Measurements from ENCODE around the gene PGP. TPM values are rescaled to one million over a fixed set of nuclear protein-coding genes. Genes with fewer than 3 reads are reported as not detected.

The PGP gene
- total RNA-seq, 1 donor from 2014 or later: 15.0 TPM

DNA sequence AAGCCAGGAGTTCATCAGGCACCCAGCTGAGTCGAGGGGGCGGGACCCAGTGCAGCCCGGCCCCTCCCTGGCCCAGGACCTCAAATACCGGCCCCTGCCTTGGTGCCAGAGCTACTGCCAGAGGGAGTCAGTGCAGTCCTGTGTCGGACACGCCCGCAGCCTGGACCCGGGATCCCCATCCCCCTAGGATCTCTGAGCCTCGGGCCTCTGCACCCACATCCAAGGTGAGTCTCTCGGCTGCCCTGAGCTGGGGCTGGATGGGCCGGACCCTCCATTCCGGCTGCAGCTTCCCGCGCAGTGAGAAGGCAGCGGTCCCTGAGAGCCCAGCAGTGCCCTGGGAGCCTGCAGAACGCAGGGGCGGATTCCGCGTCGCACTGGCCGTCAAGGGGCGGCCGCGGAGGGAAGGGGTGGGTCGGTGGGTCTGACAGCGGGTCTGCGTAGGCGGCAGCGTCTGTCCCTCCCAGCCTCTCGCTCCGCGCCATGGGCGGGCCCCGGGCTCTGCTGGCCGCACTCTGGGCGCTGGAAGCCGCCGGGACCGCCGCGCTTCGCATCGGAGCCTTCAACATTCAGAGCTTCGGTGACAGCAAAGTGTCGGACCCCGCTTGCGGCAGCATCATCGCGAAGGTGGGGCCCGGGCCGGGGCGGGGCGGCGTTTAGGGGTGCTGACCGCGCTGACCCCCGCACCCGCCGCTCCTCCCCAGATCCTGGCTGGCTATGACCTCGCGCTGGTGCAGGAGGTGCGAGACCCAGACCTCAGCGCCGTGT is 21.9 kb upstream of the PGP start, which contains the start of gene DNASE1L2:
Gene DNASE1L2, plus strand, starts transcription at position 108 of the 765 bp plus-strand sequence. Its CDS starts 373 bp downstream, at position 481.
- H3K27ac ChIP-seq: no peak within 1 kb of the TSS
- H3K27me3 ChIP-seq: peaks cover 24% of the 10 kb centered on the region
- TF ChIP-seq, protein P1, sequence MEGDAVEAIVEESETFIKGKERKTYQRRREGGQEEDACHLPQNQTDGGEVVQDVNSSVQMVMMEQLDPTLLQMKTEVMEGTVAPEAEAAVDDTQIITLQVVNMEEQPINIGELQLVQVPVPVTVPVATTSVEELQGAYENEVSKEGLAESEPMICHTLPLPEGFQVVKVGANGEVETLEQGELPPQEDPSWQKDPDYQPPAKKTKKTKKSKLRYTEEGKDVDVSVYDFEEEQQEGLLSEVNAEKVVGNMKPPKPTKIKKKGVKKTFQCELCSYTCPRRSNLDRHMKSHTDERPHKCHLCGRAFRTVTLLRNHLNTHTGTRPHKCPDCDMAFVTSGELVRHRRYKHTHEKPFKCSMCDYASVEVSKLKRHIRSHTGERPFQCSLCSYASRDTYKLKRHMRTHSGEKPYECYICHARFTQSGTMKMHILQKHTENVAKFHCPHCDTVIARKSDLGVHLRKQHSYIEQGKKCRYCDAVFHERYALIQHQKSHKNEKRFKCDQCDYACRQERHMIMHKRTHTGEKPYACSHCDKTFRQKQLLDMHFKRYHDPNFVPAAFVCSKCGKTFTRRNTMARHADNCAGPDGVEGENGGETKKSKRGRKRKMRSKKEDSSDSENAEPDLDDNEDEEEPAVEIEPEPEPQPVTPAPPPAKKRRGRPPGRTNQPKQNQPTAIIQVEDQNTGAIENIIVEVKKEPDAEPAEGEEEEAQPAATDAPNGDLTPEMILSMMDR (IDR thresholded peaks at IDR 0.05): no peak
- H3K4me1 ChIP-seq: peaks cover 17% of the 10 kb centered on the region
- no peak for DNase-seq
- ATAC-seq: peak; percentile 17
- intact Hi-C loops (cut with DNase I): no loop called here
- peaks cover 43% of the 10 kb centered on the region for H3K36me3 ChIP-seq
- peak within 1 kb of the TSS; percentile 8 for H3K4me3 ChIP-seq
- no peaks in the 10 kb centered on the region for H3K9me3 ChIP-seq

DNA sequence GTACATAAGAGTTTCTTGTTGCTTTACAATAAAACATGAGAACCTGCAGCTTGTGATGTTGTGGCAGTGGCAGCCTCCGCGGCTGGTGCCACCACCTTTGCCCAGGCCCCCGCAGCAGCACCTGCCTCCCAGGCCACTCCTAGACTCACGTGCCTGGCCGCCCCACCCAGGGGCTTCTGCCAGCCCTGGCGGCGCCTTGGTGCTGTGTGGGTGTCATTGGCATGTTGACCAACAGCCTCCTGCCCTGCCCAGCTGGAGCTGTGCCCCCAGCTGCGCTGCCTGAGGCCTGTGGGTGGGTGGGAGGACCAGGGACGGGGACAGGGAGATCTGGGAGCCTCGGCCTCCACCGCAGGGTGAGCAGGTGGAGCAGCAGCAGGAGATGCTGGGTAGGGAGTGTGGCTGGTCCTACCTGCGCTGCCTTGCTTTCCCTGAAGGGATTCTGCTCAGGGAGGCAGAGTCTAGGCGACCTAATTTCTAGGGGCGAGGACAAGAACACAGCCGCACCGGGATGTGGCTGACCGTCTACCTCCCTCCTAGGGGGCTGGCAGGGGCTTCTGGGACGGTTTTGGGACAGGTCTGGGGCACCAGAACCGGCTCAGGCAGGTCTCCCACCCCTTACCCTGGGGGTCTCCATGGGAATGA is 21.2 kb upstream of the PGP start:
- Histone ChIP-seq H3K4me3 (no peak overlapping the region), H3K36me3 (peaks cover 45% of the 10 kb centered on the region), H3K4me1 (peaks cover 17% of the 10 kb centered on the region), H3K27ac (no peak overlapping the region), H3K9me3 (no peaks in the 10 kb centered on the region), H3K27me3 (peaks cover 24% of the 10 kb centered on the region)
- intact Hi-C loops (cut with DNase I): no loop called here
- DNase-seq (no peak), ATAC-seq (no peak)
- TF ChIP-seq, protein P1 (IDR thresholded peaks at IDR 0.05): no peak

DNA sequence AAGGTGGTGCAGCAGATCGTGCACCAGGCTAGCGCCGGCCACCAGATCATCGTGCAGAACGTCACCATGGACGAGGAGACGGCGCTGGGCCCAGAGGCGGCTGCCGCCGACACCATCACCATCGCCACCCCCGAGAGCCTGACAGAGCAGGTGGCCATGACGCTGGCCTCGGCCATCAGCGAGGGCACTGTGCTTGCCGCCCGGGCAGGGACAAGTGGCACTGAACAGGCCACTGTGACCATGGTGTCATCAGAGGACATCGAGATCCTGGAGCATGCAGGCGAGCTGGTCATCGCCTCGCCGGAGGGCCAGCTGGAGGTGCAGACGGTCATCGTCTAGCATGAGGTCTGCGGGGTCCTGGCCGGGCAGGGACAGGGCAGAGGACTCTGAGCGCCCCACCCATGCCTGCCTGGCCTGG is 20.6 kb upstream of the PGP start:
- DNase-seq (no peak), ATAC-seq (no peak)
- TF ChIP-seq, protein P1 (IDR thresholded peaks at IDR 0.05): no peak
- H3K36me3 ChIP-seq: peaks cover 47% of the 10 kb centered on the region
- H3K4me1 ChIP-seq: peaks cover 17% of the 10 kb centered on the region
- no peak overlapping the region for H3K27ac ChIP-seq
- H3K27me3 ChIP-seq: peaks cover 24% of the 10 kb centered on the region
- intact Hi-C loops (cut with DNase I): no loop called here
- no peak overlapping the region for H3K4me3 ChIP-seq
- no peaks in the 10 kb centered on the region for H3K9me3 ChIP-seq

DNA sequence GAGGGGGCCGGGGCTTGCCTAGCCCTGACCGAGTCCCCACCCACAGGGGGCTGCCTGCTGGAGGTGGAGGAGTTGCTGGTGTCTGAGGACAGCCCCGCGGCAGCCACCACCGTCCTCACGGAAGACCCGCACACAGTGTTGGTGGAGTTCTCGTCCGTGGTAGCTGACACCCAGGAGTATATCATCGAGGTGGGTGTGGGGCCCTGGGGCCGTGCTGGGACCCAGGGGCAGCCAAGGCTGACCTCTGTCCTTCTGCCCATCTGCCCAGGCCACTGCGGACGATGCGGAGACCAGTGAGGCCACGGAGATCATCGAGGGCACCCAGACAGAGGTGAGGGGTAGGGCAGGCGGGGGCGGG is 20.2 kb upstream of the PGP start:
- intact Hi-C loops (cut with DNase I): no loop called here
- TF ChIP-seq, protein P1 (IDR thresholded peaks at IDR 0.05): no peak
- ATAC-seq (no peak), DNase-seq (no peak)
- H3K27me3 ChIP-seq: peaks cover 24% of the 10 kb centered on the region
- H3K27ac ChIP-seq: no peak overlapping the region
- H3K36me3 ChIP-seq: peaks cover 51% of the 10 kb centered on the region
- peaks cover 17% of the 10 kb centered on the region for H3K4me1 ChIP-seq
- H3K9me3 ChIP-seq: no peaks in the 10 kb centered on the region
- no peak overlapping the region for H3K4me3 ChIP-seq

DNA sequence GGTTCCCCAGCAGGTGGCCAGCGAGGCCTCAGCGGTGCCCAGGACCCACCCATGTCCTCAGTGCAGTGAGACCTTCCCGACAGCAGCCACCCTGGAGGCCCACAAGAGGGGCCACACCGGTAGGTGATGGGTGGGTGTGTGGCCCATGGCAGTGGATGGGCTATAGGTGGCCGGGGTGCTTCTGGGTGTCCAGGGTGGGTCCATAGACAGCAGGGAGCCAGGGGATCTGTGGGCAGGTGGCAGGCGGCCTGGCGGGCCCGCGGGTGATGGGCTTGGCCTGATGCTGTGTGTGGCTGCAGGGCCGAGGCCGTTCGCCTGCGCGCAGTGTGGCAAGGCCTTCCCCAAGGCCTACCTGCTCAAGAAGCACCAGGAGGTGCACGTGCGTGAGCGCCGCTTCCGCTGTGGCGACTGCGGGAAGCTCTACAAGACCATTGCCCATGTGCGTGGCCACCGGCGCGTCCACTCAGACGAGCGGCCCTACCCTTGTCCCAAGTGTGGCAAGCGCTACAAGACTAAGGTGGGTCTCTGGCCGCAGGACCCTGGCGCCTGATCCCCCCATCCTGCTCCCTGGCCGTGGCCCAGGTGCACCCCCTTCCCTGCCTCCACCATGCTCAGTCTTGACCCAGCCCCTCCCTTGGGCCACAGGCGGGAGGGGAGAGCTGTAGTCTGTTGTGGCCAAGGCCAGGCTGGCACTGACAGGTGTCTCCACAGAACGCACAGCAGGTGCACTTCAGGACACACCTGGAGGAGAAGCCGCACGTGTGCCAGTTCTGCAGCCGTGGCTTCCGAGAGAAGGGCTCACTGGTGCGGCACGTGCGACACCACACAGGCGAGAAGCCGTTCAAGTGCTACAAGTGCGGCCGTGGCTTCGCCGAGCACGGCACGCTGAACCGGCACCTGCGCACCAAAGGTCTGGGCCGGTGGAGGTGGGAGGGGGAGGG is 19.5 kb upstream of the PGP start:
- Histone ChIP-seq H3K36me3 (peaks cover 58% of the 10 kb centered on the region), H3K9me3 (no peaks in the 10 kb centered on the region), H3K4me1 (peaks cover 17% of the 10 kb centered on the region), H3K27ac (no peak overlapping the region), H3K27me3 (peaks cover 24% of the 10 kb centered on the region), H3K4me3 (no peak overlapping the region)
- intact Hi-C loops (cut with DNase I): no loop called here
- DNase-seq (no peak), ATAC-seq (no peak)
- TF ChIP-seq, protein P1 (IDR thresholded peaks at IDR 0.05): no peak

Measured in upper lobe of right lung (tissue), 1 donor.